AG09319 (cell line): ENCODE data around the gene ST3GAL5.

ENCODE experiments used
- DNase-seq: peaks from one replicate; pipeline ENCODE4 v3.0.0-alpha.2; 2010; ENCODE audit warnings: low read depth; ENCODE audit errors: extremely low read depth
- TF ChIP-seq, protein P1 (sequence below): IDR thresholded peaks from 2 replicates; pipeline ENCODE4 v1.5.1; 2011; ENCODE audit warnings: low read depth, mild to moderate bottlenecking, inconsistent platforms, low read length, moderate library complexity

Gene ST3GAL5

GRCh38 chr2:85867121-85867520, 21.7 kb downstream of the ST3GAL5 start:
- TF ChIP-seq, protein P1, sequence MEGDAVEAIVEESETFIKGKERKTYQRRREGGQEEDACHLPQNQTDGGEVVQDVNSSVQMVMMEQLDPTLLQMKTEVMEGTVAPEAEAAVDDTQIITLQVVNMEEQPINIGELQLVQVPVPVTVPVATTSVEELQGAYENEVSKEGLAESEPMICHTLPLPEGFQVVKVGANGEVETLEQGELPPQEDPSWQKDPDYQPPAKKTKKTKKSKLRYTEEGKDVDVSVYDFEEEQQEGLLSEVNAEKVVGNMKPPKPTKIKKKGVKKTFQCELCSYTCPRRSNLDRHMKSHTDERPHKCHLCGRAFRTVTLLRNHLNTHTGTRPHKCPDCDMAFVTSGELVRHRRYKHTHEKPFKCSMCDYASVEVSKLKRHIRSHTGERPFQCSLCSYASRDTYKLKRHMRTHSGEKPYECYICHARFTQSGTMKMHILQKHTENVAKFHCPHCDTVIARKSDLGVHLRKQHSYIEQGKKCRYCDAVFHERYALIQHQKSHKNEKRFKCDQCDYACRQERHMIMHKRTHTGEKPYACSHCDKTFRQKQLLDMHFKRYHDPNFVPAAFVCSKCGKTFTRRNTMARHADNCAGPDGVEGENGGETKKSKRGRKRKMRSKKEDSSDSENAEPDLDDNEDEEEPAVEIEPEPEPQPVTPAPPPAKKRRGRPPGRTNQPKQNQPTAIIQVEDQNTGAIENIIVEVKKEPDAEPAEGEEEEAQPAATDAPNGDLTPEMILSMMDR, result no peak
- DNase-seq, result no peak

DNA sequence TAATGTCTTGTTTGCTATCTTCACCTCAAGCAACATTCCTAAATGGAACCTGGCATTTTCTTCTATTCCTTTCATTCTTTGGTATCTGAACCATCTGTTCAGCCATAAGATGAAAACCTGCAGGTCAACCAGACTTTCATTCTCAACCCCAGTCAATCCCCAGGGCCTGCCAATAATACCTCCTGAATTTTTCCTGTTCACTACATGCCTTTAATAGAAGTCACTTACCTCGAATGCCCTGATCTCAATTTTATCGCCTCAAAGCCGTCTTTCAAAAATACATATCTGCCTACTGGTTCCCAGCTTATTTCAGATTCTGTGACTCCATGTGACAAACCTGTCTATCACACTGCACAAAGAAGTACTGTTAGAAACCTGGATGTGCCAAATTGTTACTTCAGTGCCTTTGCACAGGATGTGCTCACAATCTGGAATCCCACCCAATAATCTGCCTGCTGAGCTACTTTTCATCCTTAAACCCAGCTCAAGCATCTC, 22.6 kb downstream of the ST3GAL5 start:
- TF ChIP-seq, protein P1, result no peak
- no peak for DNase-seq

- DNase-seq, result no peak
- TF ChIP-seq, protein P1, result no peak
These were observed 23.1 kb downstream of the ST3GAL5 start for GRCh38 chr2:85865539-85866164.

GRCh38 chr2:85864654-85865053, 24.1 kb downstream of the ST3GAL5 start:
- TF ChIP-seq, protein P1, result no peak
- no peak for DNase-seq

DNA sequence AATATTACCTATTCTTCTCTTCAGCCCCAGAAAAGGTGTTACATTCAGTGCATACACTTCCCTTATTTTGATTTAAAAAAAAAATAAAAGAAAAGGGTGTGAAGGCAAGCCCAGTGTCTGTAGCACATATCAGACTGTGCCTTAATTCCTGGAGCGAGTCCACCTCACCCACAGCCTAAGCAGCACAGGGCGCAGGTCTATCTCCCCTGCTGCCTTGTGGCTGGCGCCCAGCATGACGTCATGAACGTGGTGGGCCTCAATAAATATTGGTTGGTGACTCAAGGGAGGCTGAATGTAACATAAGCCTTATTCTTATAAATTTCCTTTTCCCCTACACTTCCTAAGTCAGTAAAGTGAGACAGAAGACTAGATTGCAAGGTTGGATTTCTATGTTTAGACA, 26.4 kb downstream of the ST3GAL5 start:
- TF ChIP-seq, protein P1, result no peak
- DNase-seq, result no peak

- TF ChIP-seq, protein P1, result no peak
- DNase-seq, result no peak
These were observed 27.1 kb downstream of the ST3GAL5 start for GRCh38 chr2:85861650-85862049.

GRCh38 chr2:85861180-85861579, 27.6 kb downstream of the ST3GAL5 start:
- TF ChIP-seq, protein P1, result no peak
- DNase-seq, result no peak
